GM23248 (cell line): ENCODE data around the gene TBC1D25.

Experiments used
- EZH2 ChIP-seq: fragments of 200-600 bp; sonication (generic); IDR thresholded peaks from 2 replicates; pipeline ENCODE4 v1.6.1; 2018; ENCODE audit warnings: antibody characterized with exemption, mild to moderate bottlenecking; ENCODE audit not compliant: insufficient read depth, poor library complexity, severe bottlenecking
- EZH2phosphoT487 ChIP-seq: fragments of 200-600 bp; sonication (generic); IDR thresholded peaks from 2 replicates; pipeline ENCODE4 v1.6.1; 2018; ENCODE audit warnings: antibody characterized with exemption, moderate library complexity, mild to moderate bottlenecking, low read depth; ENCODE audit not compliant: insufficient read depth

DNA sequence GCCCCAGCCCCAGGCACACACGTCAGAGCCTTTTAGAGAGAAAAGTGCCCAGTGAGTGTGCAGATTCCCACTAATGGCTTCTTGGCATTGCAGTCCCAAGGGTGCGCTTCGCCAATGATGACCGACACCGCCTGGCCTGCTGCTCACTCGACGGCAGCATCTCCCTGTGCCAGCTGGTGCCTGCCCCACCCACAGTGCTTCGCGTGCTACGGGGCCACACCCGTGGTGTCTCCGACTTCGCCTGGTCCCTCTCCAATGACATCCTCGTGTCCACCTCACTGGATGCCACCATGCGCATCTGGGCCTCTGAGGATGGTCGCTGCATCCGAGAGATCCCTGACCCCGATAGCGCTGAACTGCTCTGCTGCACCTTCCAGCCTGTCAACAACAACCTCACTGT lies 60.7 kb downstream of the TBC1D25 start:
- TF ChIP-seq EZH2 (no peak), EZH2phosphoT487 (no peak)
